Hepatocyte (in vitro differentiated cells): Measurements from ENCODE around the gene RCVRN. TPM values are rescaled to one million over a fixed set of nuclear protein-coding genes. Genes with fewer than 3 reads are reported as not detected.

Experiments used
- DNase-seq: peaks from one replicate; pipeline ENCODE4 v3.0.0-alpha.2; 2016; ENCODE audit warnings: low spot score
- H2AFZ ChIP-seq: fragments of 200-600 bp; sonication (generic); 2 replicates; pipeline ENCODE4 v1.6.0; 2016; ENCODE audit warnings: antibody characterized with exemption, mild to moderate bottlenecking
- H3K27ac ChIP-seq: fragments of 200-600 bp; sonication (generic); 2 replicates; pipeline ENCODE4 v1.5.1; 2016; ENCODE audit warnings: mild to moderate bottlenecking
- H3K27me3 ChIP-seq: fragments of 200-600 bp; sonication (generic); 2 replicates; pipeline ENCODE4 v1.6.1; 2016
- H3K36me3 ChIP-seq: fragments of 200-600 bp; sonication (generic); replicated peaks from 2 replicates; pipeline ENCODE4 v1.5.1; 2016; ENCODE audit warnings: low read depth; ENCODE audit not compliant: insufficient read depth
- H3K4me1 ChIP-seq: fragments of 200-600 bp; sonication (generic); 2 replicates; pipeline ENCODE4 v1.5.1; 2016; ENCODE audit warnings: mild to moderate bottlenecking, moderate library complexity; ENCODE audit not compliant: insufficient read depth
- H3K4me2 ChIP-seq: fragments of 200-600 bp; sonication (generic); 2 replicates; pipeline ENCODE4 v1.6.0; 2016
- H3K4me3 ChIP-seq: fragments of 200-600 bp; sonication (generic); 2 replicates; pipeline ENCODE4 v1.5.1; 2016; ENCODE audit warnings: mild to moderate bottlenecking
- H3K79me2 ChIP-seq: fragments of 200-600 bp; sonication (generic); 2 replicates; pipeline ENCODE4 v1.6.0; 2017; ENCODE audit warnings: mild to moderate bottlenecking
- H3K9me2 ChIP-seq: fragments of 200-600 bp; sonication (generic); replicated peaks from 2 replicates; pipeline ENCODE4 v1.6.0; 2017; ENCODE audit warnings: mild to moderate bottlenecking; ENCODE audit not compliant: insufficient read depth
- H3K9me3 ChIP-seq: fragments of 200-600 bp; sonication (generic); 2 replicates; pipeline ENCODE4 v1.5.1; 2016; ENCODE audit warnings: low read depth, mild to moderate bottlenecking
- H4K20me1 ChIP-seq: fragments of 200-600 bp; sonication (generic); 2 replicates; pipeline ENCODE4 v1.6.0; 2016; ENCODE audit warnings: mild to moderate bottlenecking; ENCODE audit not compliant: insufficient read depth, poor library complexity, severe bottlenecking
- CTCF ChIP-seq: fragments of 200-600 bp; sonication (generic); IDR thresholded peaks from 2 replicates; pipeline ENCODE4 v1.5.1; 2016; ENCODE audit warnings: antibody characterized with exemption, mild to moderate bottlenecking; ENCODE audit not compliant: poor library complexity
- EZH2 ChIP-seq: fragments of 200-600 bp; sonication (generic); IDR thresholded peaks from 2 replicates; pipeline ENCODE4 v1.6.1; 2016; ENCODE audit warnings: antibody characterized with exemption, mild to moderate bottlenecking, borderline replicate concordance
- EZH2phosphoT487 ChIP-seq: fragments of 200-600 bp; sonication (generic); IDR thresholded peaks from one replicate; pipeline ENCODE4 v1.6.1; 2018; ENCODE audit warnings: antibody characterized with exemption, mild to moderate bottlenecking, low read depth, moderate library complexity; ENCODE audit not compliant: unreplicated experiment, severe bottlenecking
- WGBS: methylation state at CpG from one replicate; pipeline ENCODE4 v1.1.6; 2016; ENCODE audit warnings: low lambda C conversion rate; ENCODE audit errors: missing lambda C conversion rate; 5-methylcytosine and 5-hydroxymethylcytosine counted together
- polyA plus RNA-seq: library from polyadenylated mRNA; unstranded; fragments of >200 nt; fragmentation: Nextera tagmentation; extraction: Ambion mirVana; gene quantifications from 2 replicates; pipeline ENCODE4 v1.2.1, GENCODE V29; 2016
- total RNA-seq: library from RNA; depleted of rRNA; stranded (reverse); fragments of >200 nt; gene quantifications from 2 replicates; pipeline ENCODE4 v1.2.3, GENCODE V29; 2014

RCVRN gene
- total and polyA plus RNA-seq, 2 experiments from 2014 or later, result 0.07 to 0.50 TPM

GRCh38 chr17:9937241-9937761 is 32.2 kb upstream of the RCVRN start:
- Histone ChIP-seq H3K9me2 (no peaks in the 10 kb centered on the region), H3K27ac (peak overlapping the region; percentile 61), H4K20me1 (no peaks in the 10 kb centered on the region), H3K9me3 (no peaks in the 10 kb centered on the region), H3K4me3 (no peak overlapping the region), H3K4me1 (peaks cover 16% of the 10 kb centered on the region), H3K27me3 (no peaks in the 10 kb centered on the region), H3K36me3 (no peaks in the 10 kb centered on the region), H2AFZ (no peak overlapping the region), H3K79me2 (no peaks in the 10 kb centered on the region), H3K4me2 (peak overlapping the region; percentile 24)
- WGBS, result 74% methylated on average over 13 of the region's 13 CpGs
- TF ChIP-seq EZH2phosphoT487 (no peak), EZH2 (no peak), CTCF (no peak)
- DNase-seq, result peak; percentile 25

GRCh38 chr17:9936095-9936494 is 31.0 kb upstream of the RCVRN start:
- no peaks in the 10 kb centered on the region for H3K36me3 ChIP-seq
- H3K4me1 ChIP-seq, result peaks cover 16% of the 10 kb centered on the region
- no peaks in the 10 kb centered on the region for H3K9me2 ChIP-seq
- H3K4me2 ChIP-seq, result no peak overlapping the region
- no peak overlapping the region for H2AFZ ChIP-seq
- peak overlapping the region; percentile 61 for H3K27ac ChIP-seq
- TF ChIP-seq EZH2, result no peak
- TF ChIP-seq EZH2phosphoT487, result no peak
- TF ChIP-seq CTCF, result no peak
- no peaks in the 10 kb centered on the region for H3K27me3 ChIP-seq
- 79% methylated on average over 3 of the region's 3 CpGs for WGBS
- no peaks in the 10 kb centered on the region for H3K9me3 ChIP-seq
- DNase-seq, result no peak
- H4K20me1 ChIP-seq, result no peaks in the 10 kb centered on the region
- H3K79me2 ChIP-seq, result no peaks in the 10 kb centered on the region
- H3K4me3 ChIP-seq, result no peak overlapping the region

- Histone ChIP-seq H3K27me3 (no peaks in the 10 kb centered on the region), H3K36me3 (no peaks in the 10 kb centered on the region), H2AFZ (no peak overlapping the region), H3K9me2 (no peaks in the 10 kb centered on the region), H3K4me1 (peaks cover 16% of the 10 kb centered on the region), H3K4me3 (no peak overlapping the region), H3K9me3 (no peaks in the 10 kb centered on the region), H3K27ac (peak overlapping the region; percentile 61), H3K4me2 (no peak overlapping the region), H4K20me1 (no peaks in the 10 kb centered on the region), H3K79me2 (no peaks in the 10 kb centered on the region)
- TF ChIP-seq EZH2 (no peak), CTCF (no peak), EZH2phosphoT487 (no peak)
- WGBS, result 92% methylated on average over 6 of the region's 6 CpGs
- no peak for DNase-seq
Observed at GRCh38 chr17:9935408-9935807, 30.3 kb upstream of the RCVRN start.
